Fibroblast of skin of back (primary cell): Measurements from ENCODE around the gene ZCCHC7.
A peak's percentile ranks its signal among the peaks of the same experiment; 100 is the strongest.
"Not testable (repeated sequence)": the region's sequence is repeated elsewhere in the genome, so short reads cannot be mapped to it uniquely, and the experiment has no call there.

Experiments
- DNase-seq: peaks from one replicate; pipeline ENCODE4 v3.0.0-alpha.2; 2013

The ZCCHC7 gene

GRCh38 chr9:37179576-37179975, 59.2 kb downstream of the ZCCHC7 start:
- no peak for DNase-seq

GRCh38 chr9:37180138-37180537, 59.8 kb downstream of the ZCCHC7 start:
- no peak for DNase-seq

GRCh38 chr9:37182718-37183117, 62.3 kb downstream of the ZCCHC7 start:
- no peak for DNase-seq

- DNase-seq: no peak
Observed at GRCh38 chr9:37184905-37185867, 64.8 kb downstream of the ZCCHC7 start.

GRCh38 chr9:37187292-37187691, 66.9 kb downstream of the ZCCHC7 start:
- DNase-seq: no peak

GRCh38 chr9:37187713-37188439, 67.5 kb downstream of the ZCCHC7 start:
- DNase-seq: peak; percentile 58

GRCh38 chr9:37190739-37191138, 70.4 kb downstream of the ZCCHC7 start:
- DNase-seq: not testable (repeated sequence)

GRCh38 chr9:37191403-37192089, 71.2 kb downstream of the ZCCHC7 start:
- DNase-seq: no peak

- no peak for DNase-seq
Observed at GRCh38 chr9:37192803-37193202, 72.4 kb downstream of the ZCCHC7 start.

GRCh38 chr9:37197158-37198038, 77.0 kb downstream of the ZCCHC7 start:
- DNase-seq: peak; percentile 24

- peak; percentile 14 for DNase-seq
Observed at GRCh38 chr9:37198039-37198729, 77.8 kb downstream of the ZCCHC7 start.

- no peak for DNase-seq
Observed at GRCh38 chr9:37198831-37199230, 78.5 kb downstream of the ZCCHC7 start.

GRCh38 chr9:37200433-37201005, 80.1 kb downstream of the ZCCHC7 start:
- peak; percentile 59 for DNase-seq

- no peak for DNase-seq
Observed at GRCh38 chr9:37201581-37201980, 81.2 kb downstream of the ZCCHC7 start.

- no peak for DNase-seq
Observed at GRCh38 chr9:37202091-37202490, 81.7 kb downstream of the ZCCHC7 start.

- not testable (repeated sequence) for DNase-seq
Observed at GRCh38 chr9:37203456-37203855, 83.1 kb downstream of the ZCCHC7 start.

- no peak for DNase-seq
Observed at GRCh38 chr9:37206121-37206620, 85.8 kb downstream of the ZCCHC7 start.

- DNase-seq: no peak
Observed at GRCh38 chr9:37209431-37210386, 89.3 kb downstream of the ZCCHC7 start.

- no peak for DNase-seq
Observed at GRCh38 chr9:37210737-37211523, 90.6 kb downstream of the ZCCHC7 start.
